ENCODE results near the gene SENP5. TPM values are rescaled to one million over a fixed set of nuclear protein-coding genes. Genes with fewer than 3 reads are reported as not detected.

Gene SENP5
- total and polyA plus RNA-seq, 12 donors: 9.1 to 41.6 (median 21.1) TPM

DNA sequence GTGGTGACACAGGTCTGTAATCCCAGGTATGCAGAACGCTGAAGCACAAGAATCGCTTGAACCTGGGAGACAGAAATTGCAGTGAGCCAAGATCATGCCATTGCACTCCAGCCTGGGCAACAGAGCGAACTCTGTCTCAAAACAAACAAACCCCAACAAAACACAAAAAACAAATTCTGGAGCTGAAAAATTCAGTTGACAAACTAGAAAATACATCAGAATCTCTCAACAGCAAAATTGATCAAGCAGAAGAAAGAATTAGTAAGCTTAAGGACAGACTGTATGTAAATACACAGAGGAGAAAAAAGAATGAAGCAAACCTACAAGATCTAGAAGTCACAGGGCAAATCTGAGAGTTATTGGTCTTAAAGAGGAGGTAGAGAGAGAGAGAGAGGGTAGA lies 49.3 kb downstream of the SENP5 start:
- 98 to 100% (median 99%) methylated on average over 3 of the region's 3 CpGs for WGBS, 4 donors
- intact Hi-C loops (cut with DNase I): no loop called here
- TF ChIP-seq, protein P1, sequence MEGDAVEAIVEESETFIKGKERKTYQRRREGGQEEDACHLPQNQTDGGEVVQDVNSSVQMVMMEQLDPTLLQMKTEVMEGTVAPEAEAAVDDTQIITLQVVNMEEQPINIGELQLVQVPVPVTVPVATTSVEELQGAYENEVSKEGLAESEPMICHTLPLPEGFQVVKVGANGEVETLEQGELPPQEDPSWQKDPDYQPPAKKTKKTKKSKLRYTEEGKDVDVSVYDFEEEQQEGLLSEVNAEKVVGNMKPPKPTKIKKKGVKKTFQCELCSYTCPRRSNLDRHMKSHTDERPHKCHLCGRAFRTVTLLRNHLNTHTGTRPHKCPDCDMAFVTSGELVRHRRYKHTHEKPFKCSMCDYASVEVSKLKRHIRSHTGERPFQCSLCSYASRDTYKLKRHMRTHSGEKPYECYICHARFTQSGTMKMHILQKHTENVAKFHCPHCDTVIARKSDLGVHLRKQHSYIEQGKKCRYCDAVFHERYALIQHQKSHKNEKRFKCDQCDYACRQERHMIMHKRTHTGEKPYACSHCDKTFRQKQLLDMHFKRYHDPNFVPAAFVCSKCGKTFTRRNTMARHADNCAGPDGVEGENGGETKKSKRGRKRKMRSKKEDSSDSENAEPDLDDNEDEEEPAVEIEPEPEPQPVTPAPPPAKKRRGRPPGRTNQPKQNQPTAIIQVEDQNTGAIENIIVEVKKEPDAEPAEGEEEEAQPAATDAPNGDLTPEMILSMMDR (IDR thresholded peaks at IDR 0.05): no peak
- TF ChIP-seq POLR2A (IDR thresholded peaks at IDR 0.05): no peak
- no peaks in the 10 kb centered on the region for H3K9me3 ChIP-seq (replicated peaks in 1 of 3)
- DNase-seq: no peak
- peaks cover 0 to 8% of the 10 kb centered on the region in 2 donors for H3K36me3 ChIP-seq (replicated peaks in 1 of 2)
- H3K27me3 ChIP-seq: no peaks in the 10 kb centered on the region
- no peak overlapping the region for H3K4me3 ChIP-seq
- no peaks in the 10 kb centered on the region for H3K4me1 ChIP-seq (replicated peaks in 1 of 2)
- H3K27ac ChIP-seq: no peak overlapping the region

DNA sequence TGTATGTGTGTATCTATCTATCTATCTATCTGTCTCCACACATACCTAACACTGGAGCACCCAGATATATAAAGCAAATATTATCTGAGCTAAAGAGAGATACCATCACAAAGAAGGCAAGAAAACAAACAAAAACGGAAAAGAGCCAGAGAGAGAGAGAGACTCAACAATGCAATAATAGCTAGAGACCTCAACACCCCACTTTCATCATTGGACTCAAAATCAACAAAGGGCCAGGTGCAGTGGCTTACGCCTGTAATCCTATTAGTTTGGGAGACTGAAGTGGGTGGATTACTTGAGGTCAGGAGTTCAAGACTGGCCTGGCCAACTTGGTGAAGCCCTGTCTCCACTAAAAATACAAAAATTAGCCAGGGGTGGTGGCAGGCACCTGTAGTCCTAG lies 51.2 kb downstream of the SENP5 start:
- Histone ChIP-seq H3K27me3 (no peaks in the 10 kb centered on the region), H3K36me3 (replicated peaks in 1 of 2) (peaks cover 0 to 13% of the 10 kb centered on the region in 2 donors)
- DNase-seq: no peak

DNA sequence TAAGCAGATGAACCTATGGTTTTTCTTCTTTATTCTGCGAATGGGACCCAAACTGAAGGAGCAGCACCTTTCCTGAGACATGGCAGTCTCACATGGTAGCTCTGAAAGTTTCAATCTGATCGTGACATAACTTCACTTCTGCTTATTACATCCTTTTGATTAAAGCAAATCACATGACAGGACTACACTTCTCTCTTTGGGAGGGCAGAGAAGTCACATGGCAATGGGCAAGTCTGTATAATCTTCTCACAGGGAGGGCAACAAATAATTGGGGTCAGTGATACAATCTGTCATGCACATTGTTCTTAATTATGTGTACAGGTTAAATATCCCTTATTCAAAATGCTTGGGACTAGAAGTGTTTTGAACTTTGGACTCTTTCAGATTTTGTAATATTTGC lies 53.0 kb downstream of the SENP5 start:
- no peaks in the 10 kb centered on the region for H3K27me3 ChIP-seq
- DNase-seq: no peak
- TF ChIP-seq, protein P1 (IDR thresholded peaks at IDR 0.05): no peak
- no peak for TF ChIP-seq POLR2A (IDR thresholded peaks at IDR 0.05)
- H3K36me3 ChIP-seq (replicated peaks in 1 of 2): peaks cover 0 to 5% of the 10 kb centered on the region in 2 donors
- H3K27ac ChIP-seq: no peak overlapping the region
- 60 to 88% (median 74%) methylated on average over 2 of the region's 2 CpGs for WGBS, 4 donors
- no peak overlapping the region for H3K4me3 ChIP-seq
- H3K9me3 ChIP-seq (replicated peaks in 1 of 3): no peaks in the 10 kb centered on the region
- H3K4me1 ChIP-seq (replicated peaks in 1 of 2): peaks cover 0 to 4% of the 10 kb centered on the region in 2 donors
- intact Hi-C loops (cut with DNase I): no loop called here

More for the DNA sequence above, 51.2 kb downstream of the SENP5 start:
- H3K4me3 ChIP-seq: no peak overlapping the region
- TF ChIP-seq POLR2A (IDR thresholded peaks at IDR 0.05): no peak
- TF ChIP-seq, protein P1 (IDR thresholded peaks at IDR 0.05): no peak
- H3K9me3 ChIP-seq (replicated peaks in 1 of 3): no peaks in the 10 kb centered on the region
- no peaks in the 10 kb centered on the region for H3K4me1 ChIP-seq (replicated peaks in 1 of 2)
- intact Hi-C loops (cut with DNase I): no loop called here
- H3K27ac ChIP-seq: no peak overlapping the region
- WGBS, 4 donors: 90 to 95% (median 92%) methylated on average over 2 of the region's 2 CpGs

DNA sequence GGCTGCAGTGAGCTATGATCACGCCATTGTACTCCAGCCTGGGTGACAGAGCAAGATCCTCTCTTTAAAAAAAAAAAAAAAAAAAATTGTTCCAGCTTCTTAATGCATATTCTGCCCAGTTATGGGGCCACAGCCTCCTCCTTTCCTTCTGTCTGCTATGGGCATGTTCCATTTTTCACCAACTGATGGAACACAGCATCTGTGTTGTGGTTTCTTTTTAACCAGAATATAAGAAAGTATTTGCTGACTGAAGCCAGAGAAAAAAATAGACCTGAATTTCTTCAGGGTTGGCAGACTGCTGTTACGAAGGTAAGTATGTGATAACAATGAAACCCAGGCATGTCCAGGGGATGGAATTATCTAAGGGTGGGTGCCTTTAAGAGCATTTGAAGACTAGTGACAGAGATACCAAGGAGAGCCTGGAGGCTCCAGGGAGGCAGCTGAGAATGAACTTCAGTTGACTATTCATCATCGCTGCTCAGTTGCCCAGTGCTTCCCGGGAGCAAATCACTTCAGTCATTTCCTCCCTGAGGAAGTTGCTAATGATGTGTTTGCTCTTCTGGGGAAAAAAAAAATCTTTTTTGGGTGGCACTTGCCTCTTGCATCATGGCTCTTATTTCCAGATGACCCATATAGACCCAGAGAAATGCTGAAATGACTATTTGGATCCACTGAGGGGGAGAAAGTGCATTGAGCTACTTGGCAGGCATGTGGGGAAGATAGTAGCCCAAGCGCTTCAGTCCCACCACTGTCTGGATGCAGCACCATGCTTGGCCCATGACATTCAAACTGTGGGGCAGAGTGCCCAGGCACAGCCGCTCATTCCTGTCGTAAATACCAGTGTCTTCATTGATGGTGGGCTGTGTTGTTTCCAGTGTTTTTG lies 60.1 kb downstream of the SENP5 start:
- peaks cover 0 to 43% of the 10 kb centered on the region in 2 donors for H3K36me3 ChIP-seq (replicated peaks in 1 of 2)
- no peak for DNase-seq
- no peaks in the 10 kb centered on the region for H3K27me3 ChIP-seq
- peaks cover 0 to 4% of the 10 kb centered on the region in 2 donors for H3K4me1 ChIP-seq (replicated peaks in 1 of 2)
- H3K9me3 ChIP-seq (replicated peaks in 1 of 3): no peaks in the 10 kb centered on the region
- 90 to 97% (median 93%) methylated on average over 7 of the region's 7 CpGs for WGBS, 4 donors
- no peak overlapping the region for H3K27ac ChIP-seq
- TF ChIP-seq, protein P1 (IDR thresholded peaks at IDR 0.05): no peak
- no peak for TF ChIP-seq POLR2A (IDR thresholded peaks at IDR 0.05)
- H3K4me3 ChIP-seq: no peak overlapping the region
- intact Hi-C loops (cut with DNase I): no loop called here
